GM19043 (cell line): ENCODE measurements around the gene STAP2.
"Not testable (repeated sequence)": the region's sequence is repeated elsewhere in the genome, so short reads cannot be mapped to it uniquely, and the experiment has no call there.

Experiments used
- ATAC-seq: cut with Tn5 transposase; IDR thresholded peaks from one replicate; pipeline ENCODE4 v1.9.1; 2021; ENCODE audit warnings: low read depth; ENCODE audit not compliant: unreplicated experiment

Gene STAP2

DNA sequence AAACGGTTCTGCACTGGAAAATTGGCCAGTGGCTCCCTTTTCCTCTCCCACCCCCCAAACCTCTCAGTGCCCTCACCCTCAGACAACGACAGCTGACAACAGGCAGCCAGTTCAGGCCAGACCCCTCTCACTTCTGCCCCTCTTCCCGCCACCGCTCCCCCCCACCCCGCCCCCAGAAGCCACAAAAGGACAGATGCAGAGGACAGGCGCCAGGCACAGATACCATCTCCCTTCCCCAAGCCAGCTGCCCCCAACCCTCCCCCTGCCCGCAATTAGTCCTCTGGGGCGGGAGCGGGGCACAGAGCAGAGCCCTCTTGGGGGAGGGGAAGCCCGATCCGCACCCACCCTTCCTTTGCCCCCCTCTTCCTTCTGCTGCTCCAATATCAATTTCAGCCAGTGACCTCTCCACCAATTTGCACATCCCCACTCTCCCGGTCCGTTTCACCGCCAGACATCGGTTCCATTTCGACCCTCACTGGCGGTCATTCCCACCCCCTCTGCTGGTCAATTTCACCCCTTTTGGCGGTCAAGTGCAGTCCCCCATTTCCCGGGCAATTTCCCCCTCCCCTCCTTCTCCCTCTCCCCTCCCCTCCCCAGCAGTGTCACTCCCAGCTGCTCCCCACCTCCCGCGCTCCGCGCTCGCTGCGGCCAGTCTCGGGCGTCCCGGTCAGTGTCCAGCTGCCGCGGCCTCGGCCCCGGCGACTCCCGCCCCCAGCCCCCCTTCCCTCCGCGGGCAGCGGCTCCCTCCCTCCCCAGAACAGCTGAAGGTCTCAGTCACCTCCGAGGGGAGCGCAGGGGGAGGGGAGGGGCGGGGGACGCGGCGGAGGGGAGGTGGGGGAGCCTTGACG is 60.0 kb downstream of the STAP2 start, which contains the start of gene SHD:
SHD (plus strand) TSS at position 848 of the 848 bp plus-strand sequence. CDS start 798 bp downstream, outside the sequence.
- no peak for ATAC-seq

DNA sequence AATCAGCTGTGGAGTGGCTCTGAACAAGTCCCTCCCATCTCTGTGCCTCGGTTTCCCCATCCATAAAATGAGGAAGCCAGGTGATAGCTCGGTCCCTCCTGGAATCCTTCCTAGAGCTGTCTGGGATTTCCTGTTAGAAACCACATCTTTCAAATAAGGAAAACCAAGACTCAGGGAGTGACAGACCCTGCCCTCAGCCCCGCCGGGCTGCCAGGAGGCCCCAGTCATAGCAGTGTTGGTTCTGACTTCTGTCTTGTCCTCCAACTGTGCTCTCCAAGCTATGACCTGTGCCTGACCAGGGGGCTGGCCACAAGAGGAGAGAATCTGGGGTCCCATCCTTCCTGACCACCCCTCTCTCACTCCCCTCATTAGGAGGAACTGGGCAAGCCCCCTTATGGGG is 60.6 kb downstream of the STAP2 start:
- ATAC-seq = no peak

DNA sequence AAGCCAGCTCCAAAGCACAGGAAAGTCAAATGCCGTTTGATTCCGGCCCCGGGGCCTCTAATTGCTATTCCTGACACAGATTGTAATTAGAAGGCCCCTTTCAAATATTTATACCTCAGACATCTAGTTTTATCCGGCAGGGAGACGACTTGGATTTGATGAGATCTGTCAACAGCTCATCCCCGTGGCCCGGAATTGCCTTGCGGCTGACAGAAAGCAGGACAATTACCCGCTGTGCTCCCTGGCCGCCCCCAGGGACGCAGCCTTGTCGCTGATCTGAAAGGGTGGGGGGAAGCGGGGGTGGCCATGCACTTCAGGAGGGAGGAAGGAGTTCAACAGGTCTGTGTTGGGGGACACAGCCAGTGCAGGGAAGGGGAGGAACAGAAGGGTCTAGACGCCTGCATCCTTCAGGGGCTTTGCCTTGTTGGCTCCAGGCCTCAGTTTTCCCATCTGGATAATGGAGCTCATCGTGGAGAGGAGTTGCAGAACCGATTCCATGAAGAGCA is 61.4 kb downstream of the STAP2 start:
- no peak for ATAC-seq

DNA sequence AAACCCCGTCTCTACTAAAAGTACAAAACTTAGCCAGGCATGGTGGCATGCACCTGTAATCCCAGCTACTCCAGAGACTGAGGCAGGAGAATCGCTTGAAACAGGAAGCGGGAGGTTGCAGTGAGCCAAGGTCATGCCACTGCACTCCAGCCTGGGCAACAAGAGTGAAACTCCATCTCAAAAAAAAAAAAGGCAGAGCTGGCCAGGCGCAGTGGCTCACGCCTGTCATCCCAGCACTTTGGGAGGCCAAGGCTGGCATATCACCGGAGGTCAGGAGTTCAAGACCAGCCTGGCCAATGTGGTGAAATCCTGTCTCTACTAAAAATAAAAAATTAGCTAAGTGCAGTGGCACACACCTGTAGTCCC is 64.3 kb downstream of the STAP2 start:
- ATAC-seq = not testable (repeated sequence)
